ENCODE results near the gene MC2R. TPM values are rescaled to one million over a fixed set of nuclear protein-coding genes. Genes with fewer than 3 reads are reported as not detected.

MC2R gene
- total RNA-seq, 2 donors from 2014 or later: not detected

GRCh38 chr18:13900633-13901032 is 14.7 kb downstream of the MC2R start:
- no peaks in the 10 kb centered on the region for H3K36me3 ChIP-seq
- WGBS: 54% methylated on average over 1 of the region's 1 CpG
- H3K27me3 ChIP-seq (replicated peaks; ENCODE audit: insufficient read depth): no peaks in the 10 kb centered on the region
- H3K27ac ChIP-seq: no peak overlapping the region
- intact Hi-C loops (cut with DNase I): no loop called here
- TF ChIP-seq POLR2AphosphoS5 (IDR thresholded peaks at IDR 0.05) (no peak), POLR2A (IDR thresholded peaks at IDR 0.05) (no peak), CTCF (IDR thresholded peaks at IDR 0.05) (no peak)
- no peaks in the 10 kb centered on the region for H3K9me3 ChIP-seq
- no peak overlapping the region for H3K4me3 ChIP-seq
- no peaks in the 10 kb centered on the region for H3K4me1 ChIP-seq (replicated peaks)
- DNase-seq (ENCODE audit: low spot score): no peak

GRCh38 chr18:13895505-13896033 is 19.8 kb downstream of the MC2R start:
- DNase-seq (ENCODE audit: low spot score): no peak
- Histone ChIP-seq H3K4me3 (no peak overlapping the region), H3K27ac (no peak overlapping the region), H3K4me1 (replicated peaks) (no peaks in the 10 kb centered on the region), H3K27me3 (replicated peaks; ENCODE audit: insufficient read depth) (no peaks in the 10 kb centered on the region), H3K9me3 (no peaks in the 10 kb centered on the region), H3K36me3 (no peaks in the 10 kb centered on the region)
- TF ChIP-seq CTCF (IDR thresholded peaks at IDR 0.05) (no peak), POLR2AphosphoS5 (IDR thresholded peaks at IDR 0.05) (no peak), POLR2A (IDR thresholded peaks at IDR 0.05) (no peak)
- WGBS: 74% methylated on average over 6 of the region's 6 CpGs
- intact Hi-C loops (cut with DNase I): no loop called here

- intact Hi-C loops (cut with DNase I): no loop called here
- 31% methylated on average over 5 of the region's 5 CpGs for WGBS
- TF ChIP-seq POLR2A (IDR thresholded peaks at IDR 0.05) (no peak), POLR2AphosphoS5 (IDR thresholded peaks at IDR 0.05) (no peak), CTCF (IDR thresholded peaks at IDR 0.05) (no peak)
These were observed 20.8 kb downstream of the MC2R start for GRCh38 chr18:13894531-13894930.

GRCh38 chr18:13893418-13893760 is 21.9 kb downstream of the MC2R start:
- no peak overlapping the region for H3K27ac ChIP-seq
- H3K9me3 ChIP-seq: no peaks in the 10 kb centered on the region
- intact Hi-C loops (cut with DNase I): no loop called here
- no peak overlapping the region for H3K4me3 ChIP-seq
- WGBS: 70% methylated on average over 3 of the region's 3 CpGs
- H3K27me3 ChIP-seq (replicated peaks; ENCODE audit: insufficient read depth): no peaks in the 10 kb centered on the region
- no peaks in the 10 kb centered on the region for H3K4me1 ChIP-seq (replicated peaks)
- TF ChIP-seq POLR2A (IDR thresholded peaks at IDR 0.05): no peak
- TF ChIP-seq CTCF (IDR thresholded peaks at IDR 0.05): no peak
- no peak for TF ChIP-seq POLR2AphosphoS5 (IDR thresholded peaks at IDR 0.05)
- no peaks in the 10 kb centered on the region for H3K36me3 ChIP-seq
- DNase-seq (ENCODE audit: low spot score): no peak

More at GRCh38 chr18:13894531-13894930, 20.8 kb downstream of the MC2R start:
- Histone ChIP-seq H3K4me1 (replicated peaks) (no peaks in the 10 kb centered on the region), H3K4me3 (no peak overlapping the region), H3K27me3 (replicated peaks; ENCODE audit: insufficient read depth) (no peaks in the 10 kb centered on the region), H3K27ac (no peak overlapping the region), H3K36me3 (no peaks in the 10 kb centered on the region), H3K9me3 (no peaks in the 10 kb centered on the region)
- DNase-seq (ENCODE audit: low spot score): no peak

GRCh38 chr18:13892098-13892497 is 23.2 kb downstream of the MC2R start:
- H3K36me3 ChIP-seq: no peaks in the 10 kb centered on the region
- intact Hi-C loops (cut with DNase I): no loop called here
- no peak for DNase-seq (ENCODE audit: low spot score)
- no peaks in the 10 kb centered on the region for H3K9me3 ChIP-seq
- 85% methylated on average over 5 of the region's 5 CpGs for WGBS
- TF ChIP-seq POLR2A (IDR thresholded peaks at IDR 0.05) (no peak), POLR2AphosphoS5 (IDR thresholded peaks at IDR 0.05) (no peak), CTCF (IDR thresholded peaks at IDR 0.05) (no peak)
- H3K4me3 ChIP-seq: no peak overlapping the region
- no peaks in the 10 kb centered on the region for H3K4me1 ChIP-seq (replicated peaks)
- no peaks in the 10 kb centered on the region for H3K27me3 ChIP-seq (replicated peaks; ENCODE audit: insufficient read depth)
- H3K27ac ChIP-seq: no peak overlapping the region

Measured in prostate gland (tissue), 2 donors.